IPS DF 6.9 (cell line): ENCODE results near the gene TFAP2A.

Experiments
- DNase-seq: peaks from one replicate; pipeline ENCODE4 v3.0.0-alpha.2; 2013; ENCODE audit warnings: low read depth, low spot score
- H3K27ac ChIP-seq: one replicate; pipeline ENCODE4 v1.5.1; 2013; ENCODE audit warnings: low read length, control low read depth
- H3K27me3 ChIP-seq: 2 replicates; pipeline ENCODE4 v1.6.1; 2013; ENCODE audit warnings: mild to moderate bottlenecking, low read length; ENCODE audit not compliant: control insufficient read depth, insufficient read depth
- H3K36me3 ChIP-seq: 2 replicates; pipeline ENCODE4 v1.6.1; 2013; ENCODE audit warnings: low read length; ENCODE audit not compliant: control insufficient read depth, insufficient read depth
- H3K4me1 ChIP-seq: 2 replicates; pipeline ENCODE4 v1.6.1; 2013; ENCODE audit warnings: low read length; ENCODE audit not compliant: control insufficient read depth, insufficient read depth
- H3K4me3 ChIP-seq: 2 replicates; pipeline ENCODE4 v1.5.1; 2013; ENCODE audit warnings: mild to moderate bottlenecking, low read length
- H3K9me3 ChIP-seq: 2 replicates; pipeline ENCODE4 v1.6.1; 2013; ENCODE audit warnings: low read length, inconsistent platforms; ENCODE audit not compliant: control insufficient read depth, insufficient read depth
- WGBS: extraction: QIAGEN DNeasy Blood & Tissue Kit; methylation state at CpG from one replicate; pipeline ENCODE4 v1.1.7; 2013; ENCODE audit warnings: mixed read lengths, missing lambda C conversion rate; ENCODE audit not compliant: insufficient read length, insufficient coverage; 5-methylcytosine and 5-hydroxymethylcytosine counted together

The TFAP2A gene

GRCh38 chr6:10418862-10419748 lies 4.2 kb upstream of the TFAP2A start:
- Histone ChIP-seq H3K27me3 (peaks cover 84% of the 10 kb centered on the region), H3K4me3 (peak overlapping the region; percentile 42; the same call in 1 of the 2 replicates), H3K4me1 (peaks cover 13% of the 10 kb centered on the region), H3K27ac (no peak overlapping the region), H3K9me3 (no peaks in the 10 kb centered on the region), H3K36me3 (no peaks in the 10 kb centered on the region)
- no peak for DNase-seq
- WGBS = no CpG with 5 or more reads among the region's 56 CpGs

GRCh38 chr6:10418361-10418861 lies 3.5 kb upstream of the TFAP2A start:
- Histone ChIP-seq H3K9me3 (no peaks in the 10 kb centered on the region), H3K36me3 (no peaks in the 10 kb centered on the region), H3K27ac (no peak overlapping the region), H3K4me1 (peaks cover 15% of the 10 kb centered on the region), H3K4me3 (no peak overlapping the region; the same call in 1 of the 2 replicates), H3K27me3 (peaks cover 84% of the 10 kb centered on the region)
- no CpG with 5 or more reads among the region's 18 CpGs for WGBS
- DNase-seq = no peak

- Histone ChIP-seq H3K27me3 (peaks cover 83% of the 10 kb centered on the region), H3K27ac (no peak overlapping the region), H3K9me3 (no peaks in the 10 kb centered on the region), H3K36me3 (no peaks in the 10 kb centered on the region; the same call in 1 of the 2 replicates), H3K4me3 (no peak overlapping the region), H3K4me1 (peaks cover 15% of the 10 kb centered on the region)
- no CpG with 5 or more reads among the region's 18 CpGs for WGBS
- no peak for DNase-seq
Measured at GRCh38 chr6:10417681-10418104, 2.8 kb upstream of the TFAP2A start.

DNA sequence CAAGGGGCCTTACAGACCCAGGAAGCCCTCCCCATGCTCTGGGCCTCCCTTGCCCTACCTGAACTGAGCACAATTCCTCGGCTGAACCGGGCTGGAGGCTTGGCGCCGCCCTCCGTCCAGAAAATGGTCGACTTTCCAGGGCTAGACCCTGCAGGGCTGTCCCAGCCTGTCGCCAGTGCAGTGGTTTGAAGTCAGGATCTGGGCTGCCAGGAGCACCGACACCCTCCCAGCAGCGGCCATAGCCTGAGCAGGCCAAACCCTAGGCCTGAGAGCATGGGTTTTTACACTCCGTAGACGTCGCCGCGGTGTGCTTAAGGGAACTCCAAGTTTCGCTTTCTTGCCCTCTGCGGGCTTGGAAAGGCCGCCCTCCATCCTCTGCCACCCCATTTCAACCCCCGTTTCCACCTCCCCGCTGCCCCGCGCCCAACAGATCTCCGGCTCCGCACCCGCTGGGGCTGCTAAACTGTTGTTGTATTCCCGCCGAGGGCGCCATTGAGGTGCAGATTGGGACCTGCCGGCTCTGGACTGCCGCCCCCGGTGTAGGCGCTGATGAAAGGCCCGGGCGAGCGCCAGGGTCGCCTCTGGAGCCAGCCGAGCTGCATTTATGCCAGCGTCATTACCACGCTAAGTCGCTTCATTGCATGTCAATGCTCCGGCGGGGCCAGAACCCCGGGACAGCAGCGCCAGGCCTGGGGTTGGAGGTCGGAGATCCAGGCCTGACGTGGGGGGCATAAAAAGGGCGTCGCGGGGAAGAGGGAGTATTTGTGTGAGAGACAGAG lies 2.2 kb upstream of the TFAP2A start:
- DNase-seq = no peak

DNA sequence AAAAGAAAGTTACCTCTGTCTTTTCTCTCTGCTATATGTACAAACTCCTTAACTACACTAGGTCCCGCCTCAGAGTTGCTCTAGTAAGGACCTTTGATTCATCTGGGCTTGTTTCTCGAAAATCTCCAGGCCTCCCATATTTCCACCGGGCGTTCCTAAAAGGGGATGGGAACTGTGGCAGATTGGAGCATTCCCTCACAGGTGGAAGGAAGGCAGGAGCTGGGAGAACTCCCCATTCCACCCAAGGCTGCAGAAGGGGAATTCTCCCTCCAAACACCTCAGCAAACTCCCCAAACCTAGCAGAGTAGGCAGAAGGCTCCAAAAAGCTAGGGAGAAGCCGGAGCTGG lies 1.6 kb upstream of the TFAP2A start:
- H3K4me3 ChIP-seq = no peak overlapping the region
- H3K36me3 ChIP-seq = no peaks in the 10 kb centered on the region; the same call in 1 of the 2 replicates
- H3K9me3 ChIP-seq = no peaks in the 10 kb centered on the region
- peaks cover 9% of the 10 kb centered on the region for H3K4me1 ChIP-seq
- no peak for DNase-seq
- H3K27ac ChIP-seq = no peak overlapping the region
- no CpG with 5 or more reads among the region's 5 CpGs for WGBS
- H3K27me3 ChIP-seq = peaks cover 75% of the 10 kb centered on the region

More for the DNA sequence above, 2.2 kb upstream of the TFAP2A start:
- Histone ChIP-seq H3K4me3 (no peak overlapping the region; the same call in 1 of the 2 replicates), H3K27ac (no peak overlapping the region), H3K27me3 (peaks cover 76% of the 10 kb centered on the region), H3K9me3 (no peaks in the 10 kb centered on the region), H3K36me3 (no peaks in the 10 kb centered on the region; the same call in 1 of the 2 replicates), H3K4me1 (peaks cover 13% of the 10 kb centered on the region)
- WGBS = no CpG with 5 or more reads among the region's 48 CpGs

- H3K9me3 ChIP-seq = no peaks in the 10 kb centered on the region
- no peak overlapping the region; the same call in 1 of the 2 replicates for H3K4me3 ChIP-seq
- peaks cover 74% of the 10 kb centered on the region for H3K27me3 ChIP-seq
- no peak overlapping the region for H3K27ac ChIP-seq
- no peaks in the 10 kb centered on the region; the same call in 1 of the 2 replicates for H3K36me3 ChIP-seq
- no peak for DNase-seq
- WGBS = no CpG with 5 or more reads among the region's 36 CpGs
- H3K4me1 ChIP-seq = peaks cover 8% of the 10 kb centered on the region
Measured at GRCh38 chr6:10415617-10416480, 975 bp upstream of the TFAP2A start.

GRCh38 chr6:10413850-10414738 lies 780 bp downstream of the TFAP2A start:
- H3K36me3 ChIP-seq = no peaks in the 10 kb centered on the region; the same call in 1 of the 2 replicates
- DNase-seq = no peak
- peaks cover 9% of the 10 kb centered on the region; the same call in 1 of the 2 replicates for H3K4me1 ChIP-seq
- WGBS = 100% methylated on average over 2 of the region's 37 CpGs
- no peak overlapping the region for H3K27ac ChIP-seq
- H3K4me3 ChIP-seq = no peak overlapping the region
- no peaks in the 10 kb centered on the region for H3K9me3 ChIP-seq
- peaks cover 76% of the 10 kb centered on the region for H3K27me3 ChIP-seq

GRCh38 chr6:10413262-10413849 lies 1.5 kb downstream of the TFAP2A start:
- H3K4me3 ChIP-seq = no peak overlapping the region
- H3K27me3 ChIP-seq = peaks cover 72% of the 10 kb centered on the region
- DNase-seq = no peak
- WGBS = no CpG with 5 or more reads among the region's 31 CpGs
- H3K27ac ChIP-seq = no peak overlapping the region
- peaks cover 8% of the 10 kb centered on the region; the same call in 1 of the 2 replicates for H3K4me1 ChIP-seq
- H3K9me3 ChIP-seq = no peaks in the 10 kb centered on the region
- H3K36me3 ChIP-seq = no peaks in the 10 kb centered on the region; the same call in 1 of the 2 replicates
